Liver (tissue), 9 donors: ENCODE data around the gene STK11. TPM values are rescaled to one million over a fixed set of nuclear protein-coding genes. Genes with fewer than 3 reads are reported as not detected.

ENCODE experiments used
- DNase-seq: peaks from one replicate; pipeline ENCODE4 v3.0.0-alpha.2; 2017; ENCODE audit warnings: low spot score
- H3K27ac ChIP-seq, 2 donors: one replicate each; pipeline ENCODE4 v1.7.0; 2013; ENCODE audit warnings: inconsistent platforms in 2 of 2, low read length in 2 of 2, control low read depth in 1 of 2, low read depth in 1 of 2, mild to moderate bottlenecking in 1 of 2
- H3K27me3 ChIP-seq, 4 donors: one replicate each; pipeline versions ENCODE4 v1.6.1 to v1.7.0; 2013; ENCODE audit warnings: low read length in 3 of 4, inconsistent platforms in 1 of 4, mild to moderate bottlenecking in 1 of 4, moderate library complexity in 1 of 4; ENCODE audit not compliant: control insufficient read depth in 4 of 4, insufficient read depth in 4 of 4
- H3K36me3 ChIP-seq, 4 donors: one replicate each; pipeline versions ENCODE4 v1.6.1 to v1.7.0; 2013; ENCODE audit warnings: low read length in 3 of 4, mild to moderate bottlenecking in 3 of 4, low read depth in 1 of 4, moderate library complexity in 1 of 4; ENCODE audit not compliant: control insufficient read depth in 4 of 4, insufficient read depth in 3 of 4
- H3K4me1 ChIP-seq, 4 donors: one replicate each; pipeline versions ENCODE4 v1.6.1 to v1.7.0; 2013; ENCODE audit warnings: low read length in 3 of 4, mild to moderate bottlenecking in 3 of 4, moderate library complexity in 1 of 4; ENCODE audit not compliant: control insufficient read depth in 4 of 4, insufficient read depth in 4 of 4
- H3K4me3 ChIP-seq, 3 donors: one replicate each; pipeline versions ENCODE4 v1.6.1 to v1.7.0; 2013; ENCODE audit warnings: low read length in 3 of 3, control low read depth in 1 of 3, low read depth in 1 of 3, mild to moderate bottlenecking in 1 of 3
- H3K9ac ChIP-seq, 2 donors: one replicate each; pipeline ENCODE4 v1.7.0; 2013; ENCODE audit warnings: low read length in 2 of 2, mild to moderate bottlenecking in 2 of 2, moderate library complexity in 2 of 2, control low read depth in 1 of 2, low read depth in 1 of 2
- H3K9me3 ChIP-seq, 4 donors: one replicate each; pipeline versions ENCODE4 v1.6.1 to v1.7.0; 2013; ENCODE audit warnings: low read length in 3 of 4; ENCODE audit not compliant: control insufficient read depth in 4 of 4
- ATF3 ChIP-seq: IDR thresholded peaks from 2 replicates; pipeline ENCODE4 v1.6.1; 2016; ENCODE audit warnings: antibody characterized with exemption
- CTCF ChIP-seq: fragments of 150-350 bp; IDR thresholded peaks from 2 replicates; pipeline ENCODE4 v1.5.1; 2017; ENCODE audit warnings: improper control_type of control experiment, low read depth, low read length; ENCODE audit not compliant: missing input control
- EGR1 ChIP-seq, 2 donors: IDR thresholded peaks; 2 replicates each; pipeline ENCODE4 v1.6.1; 2016 to 2018; ENCODE audit warnings: antibody characterized with exemption in 2 of 2, low read depth in 2 of 2
- FOXA1 ChIP-seq: IDR thresholded peaks from 2 replicates; pipeline ENCODE4 v1.6.1; 2016; ENCODE audit warnings: antibody characterized with exemption
- FOXA2 ChIP-seq: IDR thresholded peaks from 2 replicates; pipeline ENCODE4 v1.6.1; 2016; ENCODE audit warnings: antibody characterized with exemption
- HNF4A ChIP-seq, 2 donors: conservative IDR thresholded peaks; 2 replicates each; pipeline ENCODE4 v1.6.1; 2016; ENCODE audit warnings: antibody characterized with exemption in 2 of 2, mild to moderate bottlenecking in 2 of 2
- HNF4G ChIP-seq: IDR thresholded peaks from 2 replicates; pipeline ENCODE4 v1.6.1; 2016; ENCODE audit warnings: antibody characterized with exemption
- JUND ChIP-seq, 2 donors: IDR thresholded peaks; 2 replicates each; pipeline ENCODE4 v1.6.1; 2016; ENCODE audit warnings: antibody characterized with exemption in 2 of 2
- NR2F2 ChIP-seq: IDR thresholded peaks from 2 replicates; pipeline ENCODE4 v1.6.1; 2016; ENCODE audit warnings: antibody characterized with exemption
- RAD21 ChIP-seq, 2 donors: IDR thresholded peaks; 2 replicates each; pipeline ENCODE4 v1.6.1; 2016; ENCODE audit warnings: antibody characterized with exemption in 2 of 2, mild to moderate bottlenecking in 2 of 2
- REST ChIP-seq: IDR thresholded peaks from 2 replicates; pipeline ENCODE4 v1.6.1; 2016; ENCODE audit warnings: antibody characterized with exemption, mild to moderate bottlenecking
- RXRA ChIP-seq, 2 donors: IDR thresholded peaks; 2 replicates each; pipeline ENCODE4 v1.6.1; 2017 to 2018; ENCODE audit warnings: antibody characterized with exemption in 2 of 2, mild to moderate bottlenecking in 1 of 2
- TAF1 ChIP-seq: conservative IDR thresholded peaks from 2 replicates; pipeline ENCODE4 v1.6.1; 2016; ENCODE audit warnings: antibody characterized with exemption, mild to moderate bottlenecking
- YY1 ChIP-seq: IDR thresholded peaks from 2 replicates; pipeline ENCODE4 v1.6.1; 2016; ENCODE audit warnings: antibody characterized with exemption, mild to moderate bottlenecking
- WGBS: extraction: QIAGEN DNeasy Blood & Tissue Kit; methylation state at CpG from one replicate; pipeline ENCODE4 v1.1.7; 2013; 5-methylcytosine and 5-hydroxymethylcytosine counted together
- polyA plus RNA-seq, 2 donors: library from polyadenylated mRNA; stranded (reverse) in 1 of 2; unstranded in 1 of 2; fragments of 200-250 nt in 1 of 2; fragments of >200 nt in 1 of 2; fragmentation: Nextera tagmentation in 1 of 2; extraction: Ambion mirVana in 1 of 2; gene quantifications; one replicate each; pipeline versions ENCODE4 v1.2.1 to v1.2.3, GENCODE V29; 2013 to 2015
- total RNA-seq, 2 donors: library from RNA; depleted of rRNA; stranded (reverse); fragments of >200 nt; gene quantifications; one replicate each; pipeline ENCODE4 v1.2.3, GENCODE V29; 2014
- TF ChIP-seq, protein P1 (sequence below): IDR thresholded peaks from 2 replicates; pipeline ENCODE4 v1.6.1; 2016; ENCODE audit warnings: antibody characterized with exemption
- donor health status: healthy.
- donor health status: healthy.
- donor health status: healthy.
- donor health status: healthy.
- donor health status: healthy.

STK11 gene
- total and polyA plus RNA-seq, 4 donors, result 3.0 to 126 (median 35.5) TPM

- peak overlapping the region; percentile 14 to 25 for H3K27ac ChIP-seq
- peaks cover 0 to 13% (median 6%) of the 10 kb centered on the region in 4 donors for H3K4me1 ChIP-seq
- no peak overlapping the region for H3K9ac ChIP-seq
- TF ChIP-seq CTCF (no peak), HNF4A (conservative IDR thresholded peaks at IDR 0.05) (no peak), FOXA2 (no peak), HNF4G (no peak), YY1 (no peak), FOXA1 (no peak), JUND (IDR thresholded peaks at IDR 0.05) (no peak), TAF1 (no peak), ATF3 (no peak), REST (no peak), NR2F2 (peak; percentile 79), RAD21 (IDR thresholded peaks at IDR 0.05) (no peak), EGR1 (IDR thresholded peaks at IDR 0.05; ENCODE audit: low read depth in 2 of 2) (no peak), RXRA (IDR thresholded peaks at IDR 0.05) (peak in 1 of 2 donors; percentile 16)
- TF ChIP-seq, protein P1, sequence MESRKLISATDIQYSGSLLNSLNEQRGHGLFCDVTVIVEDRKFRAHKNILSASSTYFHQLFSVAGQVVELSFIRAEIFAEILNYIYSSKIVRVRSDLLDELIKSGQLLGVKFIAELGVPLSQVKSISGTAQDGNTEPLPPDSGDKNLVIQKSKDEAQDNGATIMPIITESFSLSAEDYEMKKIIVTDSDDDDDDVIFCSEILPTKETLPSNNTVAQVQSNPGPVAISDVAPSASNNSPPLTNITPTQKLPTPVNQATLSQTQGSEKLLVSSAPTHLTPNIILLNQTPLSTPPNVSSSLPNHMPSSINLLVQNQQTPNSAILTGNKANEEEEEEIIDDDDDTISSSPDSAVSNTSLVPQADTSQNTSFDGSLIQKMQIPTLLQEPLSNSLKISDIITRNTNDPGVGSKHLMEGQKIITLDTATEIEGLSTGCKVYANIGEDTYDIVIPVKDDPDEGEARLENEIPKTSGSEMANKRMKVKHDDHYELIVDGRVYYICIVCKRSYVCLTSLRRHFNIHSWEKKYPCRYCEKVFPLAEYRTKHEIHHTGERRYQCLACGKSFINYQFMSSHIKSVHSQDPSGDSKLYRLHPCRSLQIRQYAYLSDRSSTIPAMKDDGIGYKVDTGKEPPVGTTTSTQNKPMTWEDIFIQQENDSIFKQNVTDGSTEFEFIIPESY, result no peak
- H3K4me3 ChIP-seq, result no peak overlapping the region
- WGBS, result 45% methylated on average over 15 of the region's 15 CpGs
- peaks cover 0 to 3% (median 0%) of the 10 kb centered on the region in 4 donors for H3K36me3 ChIP-seq
- DNase-seq, result no peak
- no peaks in the 10 kb centered on the region for H3K27me3 ChIP-seq
- H3K9me3 ChIP-seq, result no peaks in the 10 kb centered on the region
These were observed 27.1 kb downstream of the STK11 start for GRCh38 chr19:1232652-1233072.

- Histone ChIP-seq H3K4me3 (no peak overlapping the region), H3K27me3 (no peaks in the 10 kb centered on the region), H3K36me3 (peaks cover 0 to 2% (median 0%) of the 10 kb centered on the region in 4 donors), H3K27ac (peak overlapping the region in 1 of 2 donors; percentile 14), H3K9me3 (no peaks in the 10 kb centered on the region), H3K9ac (no peak overlapping the region), H3K4me1 (peaks cover 0 to 15% (median 7%) of the 10 kb centered on the region in 4 donors)
- TF ChIP-seq HNF4G (no peak), RXRA (IDR thresholded peaks at IDR 0.05) (no peak)
- DNase-seq, result no peak
- 88% methylated on average over 24 of the region's 24 CpGs for WGBS
These were observed 27.6 kb downstream of the STK11 start for GRCh38 chr19:1233115-1233667.
